Raji (cell line): ENCODE measurements around the gene CKMT2.

Source experiments
- POLR2A ChIP-seq: IDR thresholded peaks from 2 replicates; pipeline ENCODE4 v1.6.1; 2011; ENCODE audit warnings: low read depth, low read length, control low read depth; ENCODE audit not compliant: insufficient read depth

CKMT2 gene

DNA sequence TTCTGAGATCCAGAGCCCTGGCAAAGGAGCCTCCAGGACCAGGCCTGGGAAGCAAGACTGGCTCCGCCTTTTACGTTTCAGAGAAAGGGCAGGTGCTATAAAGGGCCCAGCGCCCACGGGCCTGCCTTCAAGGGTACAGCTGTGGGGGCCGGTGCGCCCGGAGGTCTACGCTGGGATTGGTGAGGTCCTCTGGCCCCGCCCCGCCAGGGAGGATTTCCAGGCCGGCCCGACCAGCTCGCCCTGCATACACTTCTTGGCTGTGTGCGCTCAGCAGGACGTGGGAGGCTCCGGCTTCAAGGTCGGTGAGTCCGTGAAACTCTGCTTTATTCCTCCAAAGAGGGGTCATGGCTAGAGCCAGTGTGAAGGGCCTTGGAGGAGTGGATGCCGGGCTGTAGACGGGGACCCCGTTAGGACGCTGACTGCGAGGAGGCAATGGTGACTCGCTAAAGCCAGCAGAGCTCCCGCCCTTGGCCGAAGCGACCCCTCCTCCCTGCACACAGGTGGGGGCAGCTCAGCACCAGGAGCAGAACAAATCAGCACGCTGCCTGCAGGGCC lies at the start of gene CKMT2:
CKMT2 (plus strand) TSS at position 243 of the 555 bp plus-strand sequence. CDS start 17,811 bp downstream, outside the sequence.
- no peak for TF ChIP-seq POLR2A

DNA sequence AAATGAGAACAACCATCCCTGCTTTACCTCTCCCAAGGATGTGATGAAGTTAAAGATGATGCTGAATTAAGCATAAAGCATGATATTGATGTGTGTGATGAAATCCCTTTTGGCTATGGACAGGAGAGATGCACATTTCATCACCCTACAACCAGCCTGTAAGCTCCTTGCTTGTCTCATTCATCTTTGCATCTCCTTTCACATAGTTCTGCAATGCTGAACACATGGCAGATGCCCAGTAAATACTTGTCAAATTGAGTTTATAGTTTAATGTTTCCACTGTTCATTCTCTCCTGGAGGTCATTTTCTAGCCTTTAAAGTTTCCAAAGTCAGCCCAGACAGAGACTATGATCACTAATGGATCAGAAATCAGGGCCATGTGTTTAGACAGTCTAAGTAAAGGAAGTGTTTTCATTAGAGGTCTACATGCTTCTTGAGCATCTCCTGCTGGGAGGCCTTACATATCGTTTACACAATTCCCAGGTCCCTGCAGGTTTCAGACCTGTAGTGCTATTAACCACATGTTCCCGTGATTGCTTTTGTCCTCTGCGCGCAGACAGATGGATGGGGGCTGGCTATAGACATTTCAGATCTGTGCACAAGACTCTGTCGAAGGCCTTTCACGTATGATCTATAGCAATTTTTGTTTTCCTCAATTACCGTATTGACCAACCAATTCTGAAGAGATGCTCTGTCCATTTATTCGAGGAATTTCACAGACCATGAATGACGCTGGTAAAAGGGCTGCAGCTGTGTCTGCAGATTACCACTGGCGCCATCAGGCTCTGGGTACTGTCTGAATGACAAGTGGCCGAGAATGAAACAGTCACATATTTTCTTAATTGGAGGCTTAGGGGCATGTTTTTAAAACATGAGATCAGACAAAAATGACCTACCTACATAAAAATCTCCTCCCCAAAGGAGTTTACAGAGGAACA lies 49.0 kb upstream of the CKMT2 start:
- TF ChIP-seq POLR2A: no peak

DNA sequence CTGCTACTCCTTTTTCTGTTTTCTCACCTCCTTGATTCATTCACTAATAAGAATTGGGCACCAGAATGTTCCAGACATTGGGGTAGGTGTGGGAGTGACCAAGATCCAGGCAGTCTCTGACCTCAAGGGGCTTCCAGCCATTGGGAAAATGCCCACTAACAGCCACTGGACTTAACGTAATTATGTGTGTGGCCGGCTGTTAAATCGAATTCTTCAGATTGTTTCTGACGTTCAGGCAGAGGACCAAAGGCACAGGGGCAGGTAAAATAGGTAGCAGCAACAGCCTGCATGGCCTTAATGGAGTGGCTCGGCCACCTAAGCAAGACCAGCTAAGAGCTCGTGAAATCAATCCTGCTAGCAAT lies 48.4 kb upstream of the CKMT2 start:
- no peak for TF ChIP-seq POLR2A

DNA sequence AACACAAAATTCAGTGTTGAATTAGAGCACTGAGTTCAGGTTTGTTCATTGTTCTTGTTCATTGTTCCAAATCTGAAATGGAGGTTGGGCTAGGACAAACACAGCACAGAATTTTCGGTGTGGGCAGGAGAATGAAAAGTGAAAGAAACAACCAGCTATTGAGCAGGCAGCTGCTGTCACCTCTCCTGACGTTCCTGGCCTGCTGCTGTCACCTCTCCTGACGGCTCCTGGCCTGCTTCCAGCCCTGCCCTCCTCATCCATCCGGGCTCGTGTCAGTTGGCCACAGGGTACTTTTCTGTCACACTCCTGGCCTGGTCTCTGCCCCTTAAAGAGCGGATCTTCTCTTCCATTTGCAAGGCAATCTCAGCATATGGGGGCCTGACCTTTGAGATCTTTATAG lies 45.2 kb upstream of the CKMT2 start:
- TF ChIP-seq POLR2A: no peak

DNA sequence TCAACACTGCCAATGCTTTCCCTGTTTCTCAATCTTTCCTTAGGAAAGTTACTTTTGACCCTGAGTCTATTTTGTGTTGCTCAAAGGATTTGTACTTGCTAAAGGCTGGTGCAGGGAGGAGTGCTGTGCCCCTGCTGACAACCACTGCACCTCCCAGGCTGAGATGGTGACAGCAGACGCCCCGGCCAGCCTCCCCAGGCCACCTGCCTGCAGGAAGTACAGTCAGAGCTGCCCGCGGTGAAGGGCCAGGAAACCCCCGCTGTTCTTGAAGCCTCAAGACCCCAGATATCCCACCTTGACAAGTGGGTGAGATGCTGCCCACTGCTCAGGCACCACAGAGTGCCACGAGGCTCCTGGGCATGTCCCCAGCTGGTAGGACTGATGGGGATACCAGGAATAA lies 44.2 kb upstream of the CKMT2 start:
- TF ChIP-seq POLR2A: no peak

DNA sequence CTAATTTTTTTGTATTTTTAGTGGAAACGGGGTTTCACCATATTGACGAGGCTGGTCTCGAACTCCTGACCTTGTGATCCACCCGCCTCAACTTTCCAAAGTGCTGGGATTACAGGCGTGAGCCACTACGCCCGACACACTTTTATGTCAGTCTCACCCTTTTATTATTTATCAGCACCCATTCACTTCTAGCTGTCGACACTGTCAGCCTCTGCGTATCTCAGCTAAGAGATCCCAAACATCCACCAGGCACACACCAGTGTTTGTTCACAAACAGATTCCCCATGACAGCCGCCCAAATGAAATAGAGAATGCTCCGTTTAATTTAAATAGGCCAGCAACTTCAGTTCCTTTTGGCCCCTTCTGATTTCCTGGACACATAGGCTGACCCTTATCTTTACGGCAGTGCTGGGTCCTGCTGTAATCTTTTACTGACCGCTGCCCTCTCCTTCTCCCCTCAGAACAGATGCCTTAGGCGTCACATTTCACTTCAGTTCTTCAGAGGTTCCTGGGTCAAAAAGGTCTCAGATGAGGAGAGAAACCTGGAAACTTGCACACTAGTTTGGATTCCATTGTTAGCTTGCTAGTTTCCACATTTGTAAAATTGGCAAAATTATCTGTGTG lies 43.1 kb upstream of the CKMT2 start:
- no peak for TF ChIP-seq POLR2A

DNA sequence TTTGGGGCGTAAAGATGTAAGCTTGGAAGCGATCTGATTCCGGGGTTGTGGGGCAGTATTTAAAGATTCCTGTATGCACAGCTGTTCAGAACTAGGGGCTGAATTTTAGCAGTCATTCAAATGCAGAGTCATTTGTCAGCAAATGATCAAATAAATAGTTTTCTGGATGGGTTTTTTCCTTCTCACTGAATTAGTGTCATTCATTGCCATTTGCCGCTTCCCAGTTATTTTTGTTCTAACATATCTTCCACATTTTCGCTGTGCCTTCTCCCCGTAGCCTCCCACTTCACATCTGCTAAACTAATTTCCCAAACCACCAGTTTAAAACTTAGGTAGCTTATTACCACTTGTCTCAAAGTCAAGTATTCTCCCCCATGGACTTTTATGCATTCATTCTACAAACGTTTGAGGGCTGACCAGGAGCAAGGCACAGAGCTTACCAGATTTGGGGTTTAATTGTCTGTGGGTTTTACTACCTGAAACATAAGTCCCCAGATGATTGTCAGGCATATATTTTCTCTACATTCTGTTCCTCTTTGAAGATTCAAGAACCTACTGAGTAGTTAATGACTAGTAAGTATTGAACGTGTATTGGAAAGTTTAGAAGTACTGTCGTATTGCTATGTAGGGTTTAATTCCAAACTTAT lies 41.3 kb upstream of the CKMT2 start:
- no peak for TF ChIP-seq POLR2A

DNA sequence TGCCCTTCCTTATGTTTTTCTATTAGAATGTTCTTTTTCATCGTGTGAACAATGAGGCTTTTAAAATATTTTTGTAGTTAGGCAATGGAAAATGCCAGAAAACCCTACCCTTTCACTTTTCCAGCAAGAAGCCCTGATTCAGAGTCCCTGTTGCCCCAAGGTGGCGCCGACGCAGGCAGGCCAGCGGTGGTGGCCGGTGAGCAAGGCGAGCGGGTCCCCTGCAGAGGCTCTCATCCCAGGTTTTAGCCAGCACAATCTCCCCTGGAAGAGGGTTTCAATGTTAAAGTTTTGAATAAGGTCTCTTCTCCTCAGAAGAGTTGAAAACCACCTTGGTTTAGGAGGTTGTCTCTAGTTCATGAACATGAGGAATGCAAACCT lies 40.8 kb upstream of the CKMT2 start:
- TF ChIP-seq POLR2A: no peak

DNA sequence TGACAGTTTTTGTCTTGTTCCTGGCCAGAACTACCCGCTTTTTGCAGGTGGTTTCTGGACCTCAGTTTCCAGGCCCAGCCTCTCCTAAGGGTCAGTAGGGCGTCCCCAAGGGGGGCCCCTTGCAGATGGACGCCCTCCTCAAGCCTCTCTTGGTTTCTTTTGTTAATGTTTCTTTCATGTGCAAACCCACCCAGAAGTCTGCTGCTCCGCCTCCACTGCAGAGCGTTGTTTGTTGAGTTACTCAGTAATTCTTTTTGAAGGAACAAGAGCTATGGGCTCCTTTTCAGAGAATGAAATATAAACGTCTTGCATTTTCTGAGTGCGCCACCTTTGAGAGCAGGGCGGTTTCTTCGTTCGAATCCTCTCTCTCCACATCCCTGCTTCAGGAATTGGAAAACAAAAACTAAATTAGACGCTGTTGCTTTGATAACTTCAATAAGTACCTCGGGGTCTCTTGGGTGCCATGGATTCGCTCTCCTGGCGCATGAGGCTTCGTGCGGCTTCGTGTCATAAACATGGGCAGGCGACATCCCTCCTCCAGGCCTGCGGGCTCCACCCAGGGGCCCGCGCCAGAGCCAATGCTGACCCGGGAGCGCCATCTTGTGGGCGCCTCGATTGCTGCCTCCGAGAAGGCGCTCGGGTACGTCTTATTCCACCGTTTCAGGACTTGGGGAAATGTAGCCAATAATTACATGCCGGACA lies 38.3 kb upstream of the CKMT2 start:
- no peak for TF ChIP-seq POLR2A

DNA sequence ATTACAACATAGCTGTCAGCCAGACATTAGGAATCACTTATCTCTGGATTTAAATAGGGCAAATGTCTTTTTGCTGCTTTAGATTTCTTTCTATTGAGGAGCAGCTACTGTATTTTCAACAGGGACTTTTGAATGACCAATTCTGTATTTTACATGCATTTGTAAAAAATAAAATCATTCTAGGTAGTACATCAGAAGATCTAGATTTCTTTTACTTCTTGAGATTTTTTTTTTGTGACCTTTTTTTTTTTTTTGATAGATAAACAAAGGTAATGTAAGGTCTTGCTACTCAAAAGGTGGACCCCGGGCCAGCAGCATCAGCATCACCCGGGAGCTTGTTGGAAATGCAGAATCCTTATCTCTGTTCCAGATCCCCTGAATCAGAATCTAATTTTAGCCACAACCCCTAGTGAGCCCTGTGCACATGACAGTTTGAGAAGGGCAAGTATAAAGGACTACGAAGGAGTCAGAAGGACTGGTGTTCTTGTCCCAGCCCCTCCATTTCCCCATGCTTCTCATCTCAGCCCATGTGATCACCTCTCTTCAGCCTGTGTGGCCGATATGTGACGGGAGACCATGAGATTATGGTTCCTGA lies 37.7 kb upstream of the CKMT2 start:
- TF ChIP-seq POLR2A: no peak

DNA sequence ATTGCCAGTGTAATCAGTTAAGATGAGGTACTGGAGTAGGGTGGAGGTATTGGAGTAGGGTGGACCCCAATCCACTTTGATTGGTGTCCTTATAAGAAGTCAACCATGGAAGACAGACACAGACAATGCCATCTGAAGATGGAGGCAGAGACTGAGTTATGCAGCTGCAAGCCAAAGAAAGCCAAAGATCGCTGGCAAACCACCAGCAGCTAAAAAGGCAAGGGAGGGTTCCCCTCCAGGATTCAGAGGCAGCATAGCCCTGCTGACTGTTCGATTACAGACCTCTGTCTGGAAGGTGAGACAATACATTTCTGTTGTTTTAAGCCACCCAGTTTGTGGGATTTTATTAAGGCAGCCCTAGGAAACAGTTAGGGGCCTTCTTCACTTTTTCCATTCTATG lies 30.5 kb upstream of the CKMT2 start:
- no peak for TF ChIP-seq POLR2A

DNA sequence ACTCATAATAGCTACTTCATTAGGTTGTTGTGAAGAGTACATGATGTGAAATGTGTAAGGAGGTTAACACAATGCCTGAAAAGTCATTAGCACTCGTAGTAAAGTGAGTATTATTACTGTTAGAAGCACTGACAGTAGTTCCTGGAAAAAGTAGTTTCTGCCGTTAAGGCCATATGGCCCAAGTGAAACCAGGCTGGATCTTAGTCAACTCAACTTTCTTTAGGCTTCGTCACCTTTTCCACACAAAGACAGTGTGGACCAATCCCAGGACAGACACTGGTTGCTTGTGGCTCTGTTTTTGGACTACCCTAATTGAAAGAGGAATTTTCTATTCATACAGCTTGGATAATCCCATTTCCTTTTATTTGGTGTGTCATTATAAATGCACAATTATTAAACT lies 29.4 kb upstream of the CKMT2 start:
- TF ChIP-seq POLR2A: no peak

DNA sequence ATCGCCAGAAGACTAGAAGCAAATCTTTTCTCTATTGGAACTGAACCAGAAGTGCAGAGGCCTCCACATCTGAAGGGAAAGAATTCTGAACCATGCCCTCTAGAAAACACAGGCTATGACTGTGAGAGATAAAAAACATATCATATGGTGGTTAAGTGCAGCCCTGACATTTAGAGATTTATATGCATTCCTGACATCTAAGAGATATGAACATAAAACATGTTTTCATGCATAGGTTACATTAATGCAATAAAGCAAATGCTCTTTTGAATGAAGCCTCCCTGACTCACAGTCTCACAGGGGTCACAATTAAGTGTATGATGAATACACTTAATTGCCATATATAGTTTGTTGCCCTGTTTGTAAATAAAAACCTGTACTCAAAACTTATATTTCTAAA lies 28.9 kb upstream of the CKMT2 start:
- no peak for TF ChIP-seq POLR2A

DNA sequence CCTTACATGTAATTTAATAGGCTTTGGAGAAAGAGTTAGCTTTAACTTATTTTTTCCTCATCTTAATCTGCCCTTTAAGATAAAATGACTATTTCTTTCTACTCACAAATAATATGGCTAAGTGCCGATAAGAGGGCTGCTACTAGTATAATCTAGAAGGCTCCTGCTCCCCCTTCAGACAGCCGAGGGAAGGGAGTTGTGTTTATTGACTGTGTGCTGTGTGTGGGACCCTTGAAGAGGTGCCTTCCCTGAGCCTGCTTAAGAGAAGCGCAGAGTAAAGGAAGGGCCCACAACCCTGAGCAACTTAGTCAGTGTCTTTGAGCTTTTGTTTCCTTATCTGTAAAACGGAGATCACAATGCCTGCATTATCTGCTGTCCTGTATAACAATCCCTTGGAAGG lies 28.1 kb upstream of the CKMT2 start:
- no peak for TF ChIP-seq POLR2A

DNA sequence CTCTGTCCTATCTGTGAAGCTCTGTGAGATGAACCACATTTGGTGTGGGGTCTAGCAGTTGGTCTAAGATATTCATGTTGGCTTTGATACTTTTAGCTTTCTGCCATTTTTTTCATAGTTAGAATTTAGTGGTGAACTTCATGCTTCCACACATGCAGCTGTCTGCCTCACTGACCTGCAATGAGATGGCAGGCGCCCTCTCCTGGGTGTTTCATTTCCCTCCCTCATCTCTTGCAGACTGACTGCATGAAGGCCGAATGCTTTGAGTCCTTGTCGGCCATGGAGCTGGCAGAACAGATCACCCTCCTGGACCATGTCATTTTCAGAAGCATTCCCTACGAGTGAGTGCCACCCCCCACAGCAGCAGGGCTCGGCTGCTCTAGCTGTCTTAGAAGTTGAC lies 26.1 kb upstream of the CKMT2 start:
- no peak for TF ChIP-seq POLR2A
